COLO829 (cell line): ENCODE results near the gene NOS1AP.
"Not testable (repeated sequence)": the region's sequence is repeated elsewhere in the genome, so short reads cannot be mapped to it uniquely, and the experiment has no call there.

Experiments
- DNase-seq: peaks from one replicate; pipeline ENCODE4 v3.0.0; 2012; ENCODE audit warnings: low spot score

Gene NOS1AP

GRCh38 chr1:162069334-162070093, at the start of gene NOS1AP:
Gene NOS1AP, plus strand, starts transcription at chr1:162069691. Its CDS starts 487 bp downstream, at chr1:162070178.
- peak; percentile 50 for DNase-seq

- DNase-seq: no peak
Observed at GRCh38 chr1:162020150-162020549, 49.3 kb upstream of the NOS1AP start.

GRCh38 chr1:162021124-162021523, 48.4 kb upstream of the NOS1AP start:
- DNase-seq: no peak

DNA sequence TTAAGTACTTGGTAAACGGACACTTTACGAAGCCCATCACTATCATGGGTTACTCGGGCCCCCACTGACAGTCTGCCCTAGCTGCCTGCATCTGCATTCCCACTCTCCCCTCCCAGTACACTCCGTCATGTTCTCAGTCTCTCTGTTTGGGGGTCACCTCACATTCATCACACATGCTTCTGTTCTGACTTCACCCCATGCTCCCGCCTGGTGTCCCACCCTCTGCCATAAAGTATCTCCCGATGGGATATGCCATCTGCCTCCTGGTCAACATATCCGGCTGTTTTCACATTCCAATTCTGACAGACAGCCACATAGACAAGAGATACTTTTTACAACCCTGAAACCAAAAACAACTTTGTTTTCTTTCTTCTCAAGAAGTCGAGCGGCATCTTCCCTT, 46.9 kb upstream of the NOS1AP start:
- no peak for DNase-seq

DNA sequence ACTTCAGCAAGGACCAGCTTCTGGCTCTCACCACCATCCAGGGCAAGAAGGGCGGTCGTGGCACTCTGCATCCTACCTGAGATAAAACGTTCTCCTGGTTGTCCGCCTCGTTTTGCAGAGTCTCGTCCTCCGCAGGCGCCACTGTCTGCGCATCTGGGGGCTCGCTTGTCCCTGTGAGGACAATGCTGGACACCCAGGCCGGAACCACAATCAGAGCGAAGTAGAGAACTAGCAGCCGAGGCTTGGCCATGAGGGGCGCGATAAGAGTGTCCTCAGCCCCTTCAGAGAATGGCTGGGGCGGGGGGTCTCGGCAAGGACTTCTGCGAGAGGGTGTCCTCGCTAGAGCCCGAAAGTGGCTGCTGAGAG, 46.3 kb upstream of the NOS1AP start:
- DNase-seq: no peak

DNA sequence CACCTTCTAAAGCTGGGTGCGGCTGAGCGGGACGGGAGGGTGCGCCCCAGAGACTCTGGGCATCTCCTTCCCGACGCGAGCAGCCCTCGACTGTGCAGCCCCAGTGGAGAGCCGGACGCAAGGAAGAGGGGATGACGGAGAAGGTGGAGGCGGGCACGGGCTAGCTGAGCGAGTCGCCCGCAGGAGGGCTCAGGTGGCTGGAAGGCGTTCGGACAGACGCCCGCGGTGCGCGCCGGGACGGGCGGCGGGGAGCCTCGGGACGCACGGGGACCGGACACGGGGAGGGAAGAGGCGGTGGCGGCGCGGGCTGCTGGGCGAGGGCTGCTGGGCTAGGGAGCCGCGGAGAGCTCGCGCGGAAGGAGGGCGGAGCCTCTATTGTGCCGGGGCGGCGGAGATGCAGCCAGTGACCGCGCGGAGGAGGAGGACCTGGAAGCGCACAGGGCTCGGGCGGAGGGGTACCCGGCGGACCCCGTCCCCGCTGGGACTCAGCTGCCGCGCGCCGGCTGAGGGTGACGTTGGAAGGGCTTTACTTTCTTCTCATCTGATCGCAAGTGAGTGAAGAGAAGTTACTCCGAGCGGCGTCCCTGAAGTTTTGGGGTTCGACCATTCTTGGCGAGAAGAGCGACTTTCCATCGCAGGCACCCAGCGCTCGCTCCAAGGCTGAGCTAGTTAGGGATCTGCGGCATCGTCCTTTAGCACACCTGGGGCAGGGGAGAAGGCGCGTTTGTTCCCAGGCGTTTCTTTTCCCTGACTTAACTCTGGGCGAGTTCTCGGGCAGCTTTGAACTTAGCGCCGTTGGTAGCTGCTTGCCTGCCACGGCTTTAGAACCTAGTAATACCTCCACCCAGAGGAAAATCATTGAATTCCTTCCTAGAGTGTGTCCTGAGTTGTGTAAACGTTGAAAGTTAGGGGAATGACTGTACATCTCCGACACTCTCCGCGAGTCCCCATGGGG, 45.7 kb upstream of the NOS1AP start, which contains the start of gene OLFML2B:
TSS of gene OLFML2B (minus strand) at position 323 of the 955 bp plus-strand sequence. CDS start 439 bp downstream, outside the sequence.
- peak; percentile 55 for DNase-seq

DNA sequence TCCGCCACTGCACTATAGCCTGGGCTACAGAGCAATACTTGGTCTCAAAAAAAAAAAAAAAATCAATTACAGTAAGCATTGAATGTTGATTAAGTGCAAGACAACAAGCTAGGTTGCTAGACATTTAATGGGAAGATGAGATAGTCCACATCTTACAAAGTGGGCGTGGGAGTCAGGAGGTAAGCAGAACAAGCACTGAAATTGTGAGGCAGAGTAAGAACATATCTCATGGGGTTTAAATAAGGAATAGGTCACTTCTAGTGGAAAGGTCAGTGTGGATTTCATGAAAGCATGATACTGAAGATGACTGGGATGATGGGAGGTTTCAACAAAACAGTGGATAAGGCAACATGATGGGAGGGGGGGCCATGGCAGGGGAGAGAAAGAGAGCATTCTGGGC, 44.0 kb upstream of the NOS1AP start:
- DNase-seq: no peak

DNA sequence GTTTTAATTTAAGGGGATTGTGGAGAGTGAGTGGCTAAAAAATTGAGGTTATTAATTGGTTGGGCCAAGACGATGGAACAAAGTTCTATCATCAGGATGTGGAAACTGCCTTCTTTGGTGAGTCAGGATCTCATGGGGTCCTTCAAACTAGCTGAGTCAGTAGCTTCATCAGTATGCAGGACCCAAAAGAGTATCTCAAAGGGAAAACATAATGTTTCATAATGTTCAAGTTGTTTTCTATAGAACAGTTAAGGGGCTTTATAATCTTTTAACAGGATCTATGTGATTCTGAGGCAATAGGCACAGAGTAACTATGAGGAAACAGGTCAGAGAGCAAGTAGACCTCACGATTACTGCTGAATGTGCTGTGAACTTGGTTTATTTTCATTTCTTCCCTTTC, 42.6 kb upstream of the NOS1AP start:
- no peak for DNase-seq

DNA sequence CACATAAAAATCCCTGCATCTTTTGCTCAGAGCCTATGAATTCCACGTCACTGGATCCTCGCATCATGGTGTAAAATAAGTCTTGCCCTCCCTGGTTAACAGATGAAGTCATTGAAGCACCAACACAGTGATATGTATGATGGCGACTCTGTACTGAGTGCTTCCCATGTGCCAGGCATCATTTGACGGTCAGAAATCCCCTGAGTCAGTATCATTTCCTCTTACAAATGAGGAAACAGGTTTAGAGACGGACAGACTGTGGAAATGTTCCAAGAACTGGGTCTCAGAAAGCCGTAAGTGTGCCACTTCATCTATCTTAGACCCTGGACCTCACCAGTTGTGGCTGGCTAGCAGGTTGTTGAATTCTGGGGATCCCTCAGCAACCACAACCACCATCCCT, 40.8 kb upstream of the NOS1AP start:
- DNase-seq: no peak

DNA sequence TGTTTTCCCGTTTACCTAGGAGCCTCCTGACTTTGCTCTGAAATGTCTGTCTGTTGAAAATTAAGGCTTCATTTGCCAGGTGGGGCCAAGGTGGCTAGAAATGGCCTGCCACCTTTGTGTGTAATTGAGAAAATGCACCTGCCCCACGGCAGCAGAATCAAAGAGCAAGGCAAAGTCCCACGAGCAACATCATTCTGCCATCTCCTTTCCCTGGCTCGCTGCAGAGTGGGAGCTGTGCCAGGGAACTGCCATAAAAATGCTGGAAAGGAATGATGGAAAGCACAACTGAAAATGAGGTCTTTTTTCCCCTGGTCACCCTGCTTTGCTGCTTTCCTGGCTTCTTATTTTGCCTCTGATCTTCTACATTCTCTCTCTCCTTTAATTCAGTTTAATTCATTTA, 40.3 kb upstream of the NOS1AP start:
- no peak for DNase-seq

DNA sequence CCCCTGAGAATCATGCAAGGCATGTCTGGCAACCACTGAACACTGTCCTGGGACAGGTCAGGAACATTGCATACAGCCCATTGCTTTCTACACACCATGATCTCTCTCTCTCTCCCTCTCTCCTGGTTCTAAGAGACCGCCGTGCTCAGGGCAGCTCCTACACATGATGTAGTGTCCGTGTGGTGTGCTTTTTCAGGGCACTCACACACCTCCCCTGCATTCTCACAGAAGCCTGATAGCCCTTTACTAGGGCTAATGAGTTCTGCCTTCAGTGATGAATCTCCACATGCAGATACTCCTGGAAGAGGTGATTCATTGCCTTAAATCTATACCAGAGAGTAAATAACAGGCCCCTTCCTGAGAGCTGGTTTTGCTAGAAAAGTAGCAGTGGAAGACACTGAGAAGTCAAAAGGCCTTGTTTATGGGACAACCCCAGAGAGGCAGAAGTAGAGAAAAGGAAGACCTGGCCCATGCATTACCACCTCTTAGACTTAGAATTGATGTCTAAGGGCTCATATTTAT, 38.7 kb upstream of the NOS1AP start:
- no peak for DNase-seq

DNA sequence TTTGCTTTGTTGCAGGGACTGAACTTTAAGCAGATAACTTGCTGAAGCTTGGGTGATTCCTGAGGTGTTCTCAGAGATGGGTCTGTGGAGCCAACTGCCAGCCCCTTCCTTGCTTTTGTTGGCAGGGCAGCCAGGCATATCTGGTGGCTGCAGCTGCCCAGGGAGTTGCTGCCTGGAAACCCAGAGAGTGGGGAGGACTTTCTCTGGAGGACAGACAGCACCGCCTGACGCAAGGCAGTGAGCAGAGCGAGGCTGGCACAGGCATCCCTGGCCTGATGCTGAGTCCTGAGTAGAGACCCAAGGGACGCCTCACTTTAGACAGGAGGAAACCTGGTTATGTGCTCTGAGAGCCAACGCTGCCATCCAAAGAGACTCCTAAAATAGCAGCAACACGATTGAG, 36.1 kb upstream of the NOS1AP start:
- DNase-seq: no peak

GRCh38 chr1:162035241-162035640, 34.2 kb upstream of the NOS1AP start:
- peak; percentile 41 for DNase-seq

GRCh38 chr1:162036163-162036562, 33.3 kb upstream of the NOS1AP start:
- DNase-seq: no peak

- no peak for DNase-seq
Observed at GRCh38 chr1:162038624-162039023, 30.9 kb upstream of the NOS1AP start.

DNA sequence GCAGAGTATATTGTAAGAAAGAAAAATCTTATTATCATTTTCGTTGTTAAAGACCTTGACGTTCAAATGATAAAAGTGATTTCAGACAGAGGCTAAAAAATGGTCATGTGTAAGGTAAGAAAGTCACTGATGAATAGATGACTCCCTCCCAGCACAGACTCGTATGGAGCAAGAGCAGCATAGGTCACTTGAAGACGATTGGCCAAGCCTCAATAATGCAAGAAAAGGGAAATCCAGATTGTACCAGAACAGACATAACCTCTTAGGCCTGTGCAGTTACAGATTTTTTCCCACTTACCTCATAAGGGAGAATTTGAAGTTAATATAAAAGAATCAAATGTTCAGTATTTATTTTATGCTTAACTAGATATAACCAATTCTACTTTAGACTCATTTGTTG, 29.5 kb upstream of the NOS1AP start:
- no peak for DNase-seq

- peak; percentile 36 for DNase-seq
Observed at GRCh38 chr1:162040657-162041056, 28.8 kb upstream of the NOS1AP start.

GRCh38 chr1:162042361-162042760, 27.1 kb upstream of the NOS1AP start:
- DNase-seq: no peak

DNA sequence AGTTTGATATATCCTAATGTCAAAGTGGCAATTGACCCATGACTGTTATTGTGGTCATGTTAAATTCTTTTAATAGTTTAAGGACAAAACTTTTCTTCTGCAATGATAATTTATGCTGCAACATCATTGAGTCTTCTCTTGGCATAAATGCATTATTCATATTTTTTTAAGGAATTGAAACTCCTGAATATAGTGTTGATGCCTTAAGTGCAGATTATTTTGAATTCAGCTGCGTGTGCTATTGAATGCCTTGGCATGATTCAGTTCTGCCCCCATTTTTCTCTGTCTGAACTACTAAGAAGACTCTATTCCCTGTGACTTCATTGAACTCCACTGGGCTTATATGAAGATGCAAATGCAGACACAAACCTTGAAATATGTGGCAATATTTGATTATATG, 22.6 kb upstream of the NOS1AP start:
- no peak for DNase-seq

- DNase-seq: not testable (repeated sequence)
Observed at GRCh38 chr1:162053949-162054348, 15.5 kb upstream of the NOS1AP start.

DNA sequence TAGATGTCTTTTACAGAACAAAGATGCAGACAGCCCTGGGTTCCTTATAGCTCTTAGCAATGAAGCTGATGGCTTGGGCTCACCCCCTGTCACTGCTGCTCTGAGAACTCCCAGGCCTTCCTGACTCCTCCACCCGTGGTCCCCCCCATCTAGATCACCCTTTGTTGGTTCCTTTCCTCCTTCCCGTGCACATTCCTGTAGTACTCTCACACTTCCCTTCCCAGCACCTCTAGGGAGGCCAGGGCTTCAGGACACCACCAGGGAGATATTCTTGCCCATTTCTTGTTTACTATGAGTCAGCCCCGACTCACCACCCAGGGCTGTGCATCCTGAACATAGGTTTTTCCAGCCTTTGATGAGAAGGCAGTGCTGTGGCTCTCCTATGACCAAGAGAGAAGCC, 14.4 kb upstream of the NOS1AP start:
- DNase-seq: peak; percentile 42

GRCh38 chr1:162056043-162056442, 13.4 kb upstream of the NOS1AP start:
- peak; percentile 72 for DNase-seq

GRCh38 chr1:162056579-162056978, 12.9 kb upstream of the NOS1AP start:
- no peak for DNase-seq
